ENCODE measurements around the gene LRBA. TPM values are rescaled to one million over a fixed set of nuclear protein-coding genes. Genes with fewer than 3 reads are reported as not detected.
"Not testable (repeated sequence)": the region's sequence is repeated elsewhere in the genome, so short reads cannot be mapped to it uniquely, and the experiment has no call there.

Gene LRBA
- total RNA-seq, 4 donors from 2014 or later: 8.5 to 18.0 (median 11.9) TPM

DNA sequence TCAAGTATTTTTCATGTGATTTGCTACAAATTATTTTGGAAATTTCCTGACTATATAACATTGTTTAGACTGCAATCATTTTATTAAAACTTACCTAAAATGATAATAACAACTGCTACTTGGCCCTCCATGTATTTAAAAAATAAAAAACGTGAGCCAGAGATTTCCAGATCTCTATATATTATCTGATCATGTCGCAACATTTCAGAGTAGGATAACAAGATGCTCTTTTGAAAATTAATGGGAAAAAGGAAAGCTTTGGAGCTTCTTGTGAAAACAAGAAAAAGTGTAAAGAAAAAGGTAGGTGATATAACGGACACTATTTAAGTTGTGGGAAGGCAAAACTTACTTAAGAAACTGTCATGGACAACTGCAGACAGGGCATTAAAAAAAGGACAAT is 448.0 kb downstream of the LRBA start:
- Histone ChIP-seq H3K27ac (no peak overlapping the region), H3K27me3 (no peaks in the 10 kb centered on the region), H3K9me3 (no peaks in the 10 kb centered on the region), H3K4me1 (no peaks in the 10 kb centered on the region), H3K4me3 (no peak overlapping the region), H3K36me3 (no peaks in the 10 kb centered on the region)
- intact Hi-C loops (cut with DNase I; ENCODE audit: low total_unique reads): no loop called here
- DNase-seq (no peak), ATAC-seq (no peak)
- TF ChIP-seq POLR2A (IDR thresholded peaks at IDR 0.05) (no peak), CTCF (IDR thresholded peaks at IDR 0.05 in 4 of 5, conservative IDR thresholded peaks at IDR 0.05 in 1 of 5) (no peak)
- in situ Hi-C loops (cut with MboI; ENCODE audit: low sequenced_read_pairs in 4 of 4): no loop called here

- ATAC-seq; intact Hi-C loops (cut with DNase I; ENCODE audit: low total_unique reads); H3K4me3 ChIP-seq; DNase-seq; H3K27ac ChIP-seq; in situ Hi-C loops (cut with MboI; ENCODE audit: low sequenced_read_pairs in 4 of 4); H3K36me3 ChIP-seq; H3K9me3 ChIP-seq; H3K4me1 ChIP-seq; H3K27me3 ChIP-seq: not testable (repeated sequence)
Observed at GRCh38 chr4:150564967-150565366, 450.1 kb downstream of the LRBA start.

DNA sequence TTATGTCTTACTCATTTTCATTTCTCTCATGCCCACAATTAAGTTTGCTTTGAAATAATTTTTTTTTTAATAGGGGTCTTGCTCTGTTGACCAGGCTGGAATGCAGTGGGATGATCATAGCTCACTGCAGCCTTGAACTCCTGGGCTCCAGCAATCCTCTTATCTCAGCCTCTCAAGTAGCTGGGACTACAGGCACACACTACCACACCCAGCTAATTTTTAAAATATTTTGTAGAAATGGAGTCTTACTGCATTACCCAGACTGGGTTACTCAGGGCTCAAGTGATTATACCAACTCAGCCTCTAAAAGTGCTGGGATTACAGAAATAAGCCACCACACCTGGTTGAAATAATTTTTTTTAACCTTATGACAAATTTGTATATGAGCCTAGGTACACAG is 452.3 kb downstream of the LRBA start:
- in situ Hi-C loops (cut with MboI; ENCODE audit: low sequenced_read_pairs in 4 of 4): no loop called here
- TF ChIP-seq POLR2A (IDR thresholded peaks at IDR 0.05) (no peak), CTCF (IDR thresholded peaks at IDR 0.05 in 4 of 5, conservative IDR thresholded peaks at IDR 0.05 in 1 of 5) (no peak)

GRCh38 chr4:150562250-150562649 is 452.8 kb downstream of the LRBA start:
- TF ChIP-seq POLR2A (IDR thresholded peaks at IDR 0.05) (no peak), CTCF (IDR thresholded peaks at IDR 0.05 in 4 of 5, conservative IDR thresholded peaks at IDR 0.05 in 1 of 5) (no peak)
- in situ Hi-C loops (cut with MboI; ENCODE audit: low sequenced_read_pairs in 4 of 4) (no loop called here), intact Hi-C loops (cut with DNase I; ENCODE audit: low total_unique reads) (no loop called here)
- ATAC-seq (no peak), DNase-seq (no peak)
- H3K27me3 ChIP-seq: no peaks in the 10 kb centered on the region
- H3K27ac ChIP-seq: no peak overlapping the region
- no peaks in the 10 kb centered on the region for H3K36me3 ChIP-seq
- no peak overlapping the region for H3K4me3 ChIP-seq
- no peaks in the 10 kb centered on the region for H3K4me1 ChIP-seq
- no peaks in the 10 kb centered on the region for H3K9me3 ChIP-seq

More for the DNA sequence above, 452.3 kb downstream of the LRBA start:
- ATAC-seq (no peak), DNase-seq (no peak)
- H3K4me3 ChIP-seq: no peak overlapping the region
- H3K36me3 ChIP-seq: no peaks in the 10 kb centered on the region
- no peaks in the 10 kb centered on the region for H3K4me1 ChIP-seq
- H3K9me3 ChIP-seq: no peaks in the 10 kb centered on the region
- no peaks in the 10 kb centered on the region for H3K27me3 ChIP-seq
- intact Hi-C loops (cut with DNase I; ENCODE audit: low total_unique reads): no loop called here
- no peak overlapping the region for H3K27ac ChIP-seq

DNA sequence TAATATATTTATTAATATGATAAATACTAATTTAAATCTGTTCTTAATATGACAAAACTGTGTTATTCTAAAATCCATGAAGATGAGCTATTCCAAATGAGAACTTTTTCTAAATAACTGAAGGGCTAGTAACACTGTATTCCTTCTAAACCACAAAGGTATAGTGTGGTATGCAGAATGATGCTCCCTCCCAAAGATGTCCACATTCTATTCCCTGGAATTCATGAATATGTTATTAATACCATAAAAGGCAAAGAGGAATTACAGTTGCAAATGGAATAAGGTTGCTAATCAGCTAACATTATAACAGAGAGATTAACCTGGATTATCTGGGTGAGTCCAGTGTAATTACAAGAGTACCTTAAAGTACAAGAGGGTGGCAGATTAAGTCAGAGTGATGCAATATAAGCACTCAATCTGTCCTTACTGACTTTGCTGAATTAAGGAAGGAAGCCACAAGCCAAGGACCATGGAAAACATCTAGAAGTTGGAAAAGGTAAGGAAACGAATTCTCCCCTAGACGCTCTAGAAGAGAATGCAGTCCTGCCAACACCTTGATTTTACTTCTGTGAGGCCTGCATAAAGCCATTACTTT is 453.8 kb downstream of the LRBA start:
- H3K27ac ChIP-seq: no peak overlapping the region
- TF ChIP-seq POLR2A (IDR thresholded peaks at IDR 0.05) (no peak), CTCF (IDR thresholded peaks at IDR 0.05 in 4 of 5, conservative IDR thresholded peaks at IDR 0.05 in 1 of 5) (no peak)
- no peaks in the 10 kb centered on the region for H3K9me3 ChIP-seq
- H3K36me3 ChIP-seq: no peaks in the 10 kb centered on the region
- H3K4me3 ChIP-seq: no peak overlapping the region
- intact Hi-C loops (cut with DNase I; ENCODE audit: low total_unique reads): no loop called here
- DNase-seq (no peak), ATAC-seq (no peak)
- H3K27me3 ChIP-seq: no peaks in the 10 kb centered on the region
- no peaks in the 10 kb centered on the region for H3K4me1 ChIP-seq
- in situ Hi-C loops (cut with MboI; ENCODE audit: low sequenced_read_pairs in 4 of 4): no loop called here

DNA sequence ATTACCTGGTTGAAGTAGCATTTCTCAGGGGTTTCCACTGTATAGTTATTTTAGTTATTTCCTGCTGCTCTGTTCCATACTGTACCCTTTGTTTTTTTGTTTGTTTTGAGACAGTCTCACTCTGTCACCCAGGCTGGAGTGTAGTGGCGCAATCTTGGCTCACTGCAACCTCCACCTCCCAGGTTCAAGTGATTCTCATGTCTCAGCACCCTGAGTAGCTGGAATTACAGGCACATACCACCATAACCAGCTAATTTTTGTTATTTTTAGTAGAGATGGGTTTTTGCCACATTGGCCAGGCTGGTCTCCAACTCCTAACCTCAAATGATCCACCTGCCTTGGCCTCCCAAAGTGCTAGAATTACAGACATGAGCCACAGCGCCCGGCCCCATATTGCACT is 457.3 kb downstream of the LRBA start:
- intact Hi-C loops (cut with DNase I; ENCODE audit: low total_unique reads): not testable (repeated sequence)

More for the DNA sequence above, 457.3 kb downstream of the LRBA start:
- H3K4me3 ChIP-seq; H3K9me3 ChIP-seq; H3K27ac ChIP-seq; H3K27me3 ChIP-seq; DNase-seq; in situ Hi-C loops (cut with MboI; ENCODE audit: low sequenced_read_pairs in 4 of 4); H3K36me3 ChIP-seq; H3K4me1 ChIP-seq; ATAC-seq: not testable (repeated sequence)

Measured in gastrocnemius medialis (tissue), 4 donors.